ENCODE data around the gene MAP3K7CL. TPM values are rescaled to one million over a fixed set of nuclear protein-coding genes. Genes with fewer than 3 reads are reported as not detected.

MAP3K7CL gene
- total and polyA plus RNA-seq, 2 of the 8 experiments (the other 6 are each of a cell fraction or from before 2014, with no cell fraction given), result not detected

GRCh38 chr21:29193072-29193471, 62.6 kb downstream of the MAP3K7CL start:
- Histone ChIP-seq H3K27ac (ENCODE audit: low read depth, low read length) (no peak overlapping the region), H4K91ac (replicated peaks; ENCODE audit: insufficient read length, low read length) (no peak overlapping the region), H3K4me3 (ENCODE audit: extremely low read depth in 1 of 4, insufficient read depth in 2 of 4, low read depth in 3 of 4, low read length in 4 of 4) (no peak overlapping the region), H2AK5ac (ENCODE audit: low read depth, low read length) (no peak overlapping the region), H3K4me2 (ENCODE audit: insufficient read depth in 1 of 2, low read depth in 2 of 2, low read length in 2 of 2) (no peak overlapping the region), H3K23ac (ENCODE audit: insufficient read length) (no peak overlapping the region), H3K23me2 (ENCODE audit: low read depth, low read length) (no peaks in the 10 kb centered on the region), H3K56ac (replicated peaks; ENCODE audit: insufficient read length, low read depth, low read length) (no peak overlapping the region), H3K4me1 (replicated peaks in 1 of 4; ENCODE audit: control insufficient read depth in 3 of 4, insufficient read depth in 4 of 4, low read length in 3 of 4) (peaks cover 0 to 8% (median 0%) of the 10 kb centered on the region in 4 experiments; a peak in 2 of 7 replicates), H3K18ac (ENCODE audit: extremely low read depth, low read length) (no peak overlapping the region), H3K9me3 (ENCODE audit: insufficient read depth in 2 of 2, low read depth in 1 of 2, low read length in 1 of 2) (no peaks in the 10 kb centered on the region), H4K20me1 (replicated peaks in 1 of 2; ENCODE audit: control insufficient read depth in 1 of 2, insufficient read depth in 2 of 2, low read length in 2 of 2) (no peaks in the 10 kb centered on the region), H3K14ac (ENCODE audit: insufficient read length) (no peak overlapping the region), H3K79me1 (ENCODE audit: low read depth, low read length) (no peaks in the 10 kb centered on the region), H3K36me3 (ENCODE audit: control insufficient read depth in 2 of 4, insufficient read depth in 4 of 4, low read length in 3 of 4) (no peaks in the 10 kb centered on the region), H3K4ac (replicated peaks; ENCODE audit: insufficient read length, low read depth, low read length) (no peak overlapping the region), H2BK5ac (ENCODE audit: low read depth, low read length) (no peak overlapping the region), H4K8ac (ENCODE audit: extremely low read depth, insufficient read depth, low read length) (no peak overlapping the region), H2AFZ (ENCODE audit: low read length) (no peak overlapping the region), H2BK12ac (ENCODE audit: low read depth, low read length) (no peak overlapping the region), H4K5ac (ENCODE audit: insufficient read length, low read depth, low read length) (no peak overlapping the region), H3K27me3 (replicated peaks in 1 of 4; ENCODE audit: control insufficient read depth in 3 of 4, extremely low read depth in 1 of 4, insufficient read depth in 3 of 4, low read length in 3 of 4) (no peaks in the 10 kb centered on the region), H2BK120ac (replicated peaks; ENCODE audit: low read depth, low read length) (no peak overlapping the region), H2BK15ac (ENCODE audit: low read length) (no peak overlapping the region), H3K79me2 (ENCODE audit: control insufficient read depth in 1 of 2, insufficient read depth in 2 of 2, low read length in 2 of 2) (no peaks in the 10 kb centered on the region), H2BK20ac (ENCODE audit: low read length) (no peak overlapping the region), H3K9ac (replicated peaks in 1 of 4; ENCODE audit: extremely low read depth in 1 of 4, low read depth in 3 of 4, low read length in 3 of 4) (no peak overlapping the region)
- ChIA-PET CTCF (ENCODE audit: partially characterized antibody) (interaction anchor here (1.1 kb wide), 1 partner anchor 83 kb away, joined by 3 read pairs; no protein-coding TSS in a partner anchor), POLR2A (ENCODE audit: partially characterized antibody) (no interaction called here)
- no peak for FAIRE-seq
- WGBS, 2 experiments (ENCODE audit: extremely low coverage in 1 of 2, insufficient coverage in 1 of 2, insufficient read length in 1 of 2, insufficient replicate concordance in 2 of 2, low coverage in 1 of 2, low lambda C conversion rate in 2 of 2, missing lambda C conversion rate in 1 of 2), result 92% methylated on average over 10 of the region's 10 CpGs; no CpG with 5 or more reads in 1 of the 2 experiments
- TF ChIP-seq SIN3A (conservative IDR thresholded peaks at IDR 0.05 in 1 of 2, IDR thresholded peaks at IDR 0.05 in 1 of 2; ENCODE audit: low read depth in 1 of 2, low read length in 2 of 2), result no peak
- TF ChIP-seq BACH1 (IDR thresholded peaks at IDR 0.05; ENCODE audit: low read length), result no peak
- no peak for TF ChIP-seq JUND (IDR thresholded peaks at IDR 0.05; ENCODE audit: low read length)
- no peak for TF ChIP-seq TAF7 (optimal IDR thresholded peaks at IDR 0.05; ENCODE audit: borderline replicate concordance, low read depth, low read length)
- no peak for TF ChIP-seq CBX5 (IDR thresholded peaks at IDR 0.05; ENCODE audit: low read depth, low read length)
- TF ChIP-seq, protein P1, sequence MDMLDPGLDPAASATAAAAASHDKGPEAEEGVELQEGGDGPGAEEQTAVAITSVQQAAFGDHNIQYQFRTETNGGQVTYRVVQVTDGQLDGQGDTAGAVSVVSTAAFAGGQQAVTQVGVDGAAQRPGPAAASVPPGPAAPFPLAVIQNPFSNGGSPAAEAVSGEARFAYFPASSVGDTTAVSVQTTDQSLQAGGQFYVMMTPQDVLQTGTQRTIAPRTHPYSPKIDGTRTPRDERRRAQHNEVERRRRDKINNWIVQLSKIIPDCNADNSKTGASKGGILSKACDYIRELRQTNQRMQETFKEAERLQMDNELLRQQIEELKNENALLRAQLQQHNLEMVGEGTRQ (IDR thresholded peaks at IDR 0.05; ENCODE audit: low read length), result no peak
- no peak for TF ChIP-seq NRF1 (IDR thresholded peaks at IDR 0.05; ENCODE audit: low read depth, low read length)
- no peak for DNase-seq (ENCODE audit: low read depth in 1 of 2, low spot score in 2 of 2)
